ENCODE measurements around the gene ARHGAP15. TPM values are rescaled to one million over a fixed set of nuclear protein-coding genes. Genes with fewer than 3 reads are reported as not detected.
A peak's percentile ranks its signal among the peaks of the same experiment; 100 is the strongest.

Gene ARHGAP15
- total and polyA plus RNA-seq, 3 donors from 2014 or later = 2.2 to 15.0 (median 7.7) TPM

- no peak for DNase-seq
- WGBS, 2 donors = 77 to 95% methylated on average over 2 of the region's 2 CpGs
- H3K9me3 ChIP-seq = no peaks in the 10 kb centered on the region
- no peak for TF ChIP-seq POLR2A (IDR thresholded peaks at IDR 0.05)
- no peak for TF ChIP-seq CTCF (IDR thresholded peaks at IDR 0.05)
- H3K27ac ChIP-seq = no peak overlapping the region
- H3K27me3 ChIP-seq = no peaks in the 10 kb centered on the region
- H3K4me3 ChIP-seq = no peak overlapping the region
- H3K4me1 ChIP-seq = no peaks in the 10 kb centered on the region
- intact Hi-C loops (cut with DNase I; ENCODE audit: low total_unique reads) = no loop called here
- no peaks in the 10 kb centered on the region for H3K36me3 ChIP-seq (ENCODE audit: low read depth, missing control alignments)
These were observed 133.9 kb downstream of the ARHGAP15 start for GRCh38 chr2:143263066-143263625.

- peak; percentile 21 for DNase-seq
These were observed 135.6 kb downstream of the ARHGAP15 start for GRCh38 chr2:143264851-143265250.

DNA sequence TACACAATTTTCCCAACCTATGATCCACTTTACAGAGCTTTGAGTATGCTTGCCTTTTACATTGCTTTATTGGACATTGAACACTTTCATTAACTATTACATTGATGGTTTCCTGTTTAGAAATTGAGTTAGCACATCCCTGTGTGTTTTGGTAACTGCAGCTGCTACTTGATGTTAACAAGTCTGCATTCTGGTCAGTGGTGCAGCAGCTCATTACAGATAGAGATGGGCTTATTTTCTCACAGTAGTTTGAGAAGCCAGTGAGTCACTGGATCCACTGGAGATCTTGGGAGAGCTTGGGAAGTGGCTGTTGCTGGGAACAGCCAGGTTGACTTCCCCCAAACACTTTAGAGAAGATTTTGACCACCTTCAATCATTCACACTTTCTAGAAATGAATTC, 150.5 kb downstream of the ARHGAP15 start:
- TF ChIP-seq CTCF (IDR thresholded peaks at IDR 0.05) = no peak
- TF ChIP-seq POLR2A (IDR thresholded peaks at IDR 0.05) = no peak
- intact Hi-C loops (cut with DNase I; ENCODE audit: low total_unique reads) = no loop called here
- no peaks in the 10 kb centered on the region for H3K9me3 ChIP-seq
- H3K36me3 ChIP-seq (ENCODE audit: low read depth, missing control alignments) = no peaks in the 10 kb centered on the region
- no peak overlapping the region for H3K27ac ChIP-seq
- no peak overlapping the region for H3K4me3 ChIP-seq
- no peaks in the 10 kb centered on the region for H3K27me3 ChIP-seq
- no peaks in the 10 kb centered on the region for H3K4me1 ChIP-seq
- no peak for DNase-seq

More at GRCh38 chr2:143264851-143265250, 135.6 kb downstream of the ARHGAP15 start:
- intact Hi-C loops (cut with DNase I; ENCODE audit: low total_unique reads) = no loop called here
- Histone ChIP-seq H3K9me3 (no peaks in the 10 kb centered on the region), H3K27ac (peak overlapping the region in 1 of 2 donors; percentile 48), H3K4me3 (no peak overlapping the region), H3K27me3 (no peaks in the 10 kb centered on the region), H3K4me1 (no peaks in the 10 kb centered on the region), H3K36me3 (ENCODE audit: low read depth, missing control alignments) (no peaks in the 10 kb centered on the region)
- 25 to 32% methylated on average over 2 of the region's 2 CpGs for whole genome bisulfite sequencing, 2 donors
- no peak for TF ChIP-seq CTCF (IDR thresholded peaks at IDR 0.05)
- TF ChIP-seq POLR2A (IDR thresholded peaks at IDR 0.05) = no peak

DNA sequence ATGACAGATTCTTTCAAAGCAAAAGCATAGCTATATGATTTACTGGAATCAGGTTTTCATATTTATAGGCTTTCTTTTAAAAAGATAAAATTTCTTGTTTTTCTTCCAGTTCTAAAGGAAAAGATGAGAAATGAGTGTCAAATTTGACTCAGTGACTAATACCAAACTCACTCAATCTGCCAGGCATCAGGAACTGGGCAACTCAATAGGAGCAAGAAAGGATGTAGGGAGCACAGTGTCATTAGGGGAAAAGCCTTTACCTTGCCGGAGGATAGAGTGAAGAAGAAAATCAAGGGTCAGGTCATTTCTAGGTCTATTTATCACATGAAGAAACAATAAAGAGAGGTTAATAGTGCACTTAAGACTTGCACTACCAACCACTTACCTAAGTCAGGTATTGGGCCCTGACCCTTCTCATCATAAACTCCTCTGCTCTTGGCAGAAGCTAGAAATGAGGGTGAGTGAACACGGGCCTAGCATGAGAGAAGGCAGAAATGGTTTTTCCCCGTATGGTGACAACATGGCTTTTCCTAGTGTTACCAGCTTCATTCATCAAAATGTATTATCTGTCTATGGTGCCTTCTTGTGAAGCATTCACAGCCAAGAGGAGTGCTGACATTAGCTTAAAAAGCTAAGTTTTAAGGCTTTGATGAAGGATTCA, 151.0 kb downstream of the ARHGAP15 start:
- Histone ChIP-seq H3K4me3 (no peak overlapping the region), H3K4me1 (no peaks in the 10 kb centered on the region), H3K27ac (no peak overlapping the region), H3K36me3 (ENCODE audit: low read depth, missing control alignments) (no peaks in the 10 kb centered on the region), H3K27me3 (no peaks in the 10 kb centered on the region), H3K9me3 (no peaks in the 10 kb centered on the region)
- no peak for DNase-seq
- TF ChIP-seq CTCF (IDR thresholded peaks at IDR 0.05) (no peak), POLR2A (IDR thresholded peaks at IDR 0.05) (no peak)
- 88 to 93% methylated on average over 3 of the region's 3 CpGs for WGBS, 2 donors
- intact Hi-C loops (cut with DNase I; ENCODE audit: low total_unique reads) = no loop called here

- intact Hi-C loops (cut with DNase I; ENCODE audit: low total_unique reads) = no loop called here
- TF ChIP-seq POLR2A (IDR thresholded peaks at IDR 0.05) = no peak
- TF ChIP-seq CTCF (IDR thresholded peaks at IDR 0.05) = no peak
- no peaks in the 10 kb centered on the region for H3K4me1 ChIP-seq
- H3K4me3 ChIP-seq = no peak overlapping the region
- H3K9me3 ChIP-seq = no peaks in the 10 kb centered on the region
- 85 to 88% methylated on average over 6 of the region's 6 CpGs for WGBS, 2 donors
- no peak overlapping the region for H3K27ac ChIP-seq
- H3K36me3 ChIP-seq (ENCODE audit: low read depth, missing control alignments) = no peaks in the 10 kb centered on the region
- DNase-seq = no peak
- no peaks in the 10 kb centered on the region for H3K27me3 ChIP-seq
These were observed 153.5 kb downstream of the ARHGAP15 start for GRCh38 chr2:143282684-143283083.
